GM08714 (cell line): ENCODE results near the gene LPCAT3.
"Not testable (repeated sequence)": the region's sequence is repeated elsewhere in the genome, so short reads cannot be mapped to it uniquely, and the experiment has no call there.

Experiments used
- H3K4me3 ChIP-seq: fragments of 200-500 bp; sonication (Bioruptor generic); 2 replicates; pipeline ENCODE4 v1.5.1; 2014; ENCODE audit warnings: mild to moderate bottlenecking, low read length, inconsistent platforms
- ZNF274 ChIP-seq: IDR thresholded peaks from 2 replicates; pipeline ENCODE4 v1.6.1; 2012; ENCODE audit warnings: mild to moderate bottlenecking, low read depth, low read length

The LPCAT3 gene

DNA sequence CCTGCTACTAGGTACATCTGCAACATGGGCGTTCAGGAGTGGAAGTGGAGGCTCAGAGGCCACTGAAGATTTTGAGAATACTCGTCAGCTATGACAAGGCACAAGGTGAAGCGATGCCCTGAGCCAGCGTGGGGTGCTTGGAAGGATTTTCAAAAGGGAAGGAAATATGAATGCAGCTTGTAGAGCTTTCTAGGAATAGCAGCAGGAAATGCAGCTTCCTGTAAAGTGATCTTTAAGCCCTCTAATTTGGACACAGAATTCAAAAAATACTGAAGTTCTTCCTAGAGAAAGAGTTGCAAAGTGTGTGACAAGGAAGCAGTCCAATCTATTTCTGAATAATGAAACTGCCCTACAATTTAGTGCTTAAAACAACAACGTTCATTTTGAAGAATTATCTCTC, 29.0 kb upstream of the LPCAT3 start:
- TF ChIP-seq ZNF274 = no peak
- H3K4me3 ChIP-seq = no peak overlapping the region

DNA sequence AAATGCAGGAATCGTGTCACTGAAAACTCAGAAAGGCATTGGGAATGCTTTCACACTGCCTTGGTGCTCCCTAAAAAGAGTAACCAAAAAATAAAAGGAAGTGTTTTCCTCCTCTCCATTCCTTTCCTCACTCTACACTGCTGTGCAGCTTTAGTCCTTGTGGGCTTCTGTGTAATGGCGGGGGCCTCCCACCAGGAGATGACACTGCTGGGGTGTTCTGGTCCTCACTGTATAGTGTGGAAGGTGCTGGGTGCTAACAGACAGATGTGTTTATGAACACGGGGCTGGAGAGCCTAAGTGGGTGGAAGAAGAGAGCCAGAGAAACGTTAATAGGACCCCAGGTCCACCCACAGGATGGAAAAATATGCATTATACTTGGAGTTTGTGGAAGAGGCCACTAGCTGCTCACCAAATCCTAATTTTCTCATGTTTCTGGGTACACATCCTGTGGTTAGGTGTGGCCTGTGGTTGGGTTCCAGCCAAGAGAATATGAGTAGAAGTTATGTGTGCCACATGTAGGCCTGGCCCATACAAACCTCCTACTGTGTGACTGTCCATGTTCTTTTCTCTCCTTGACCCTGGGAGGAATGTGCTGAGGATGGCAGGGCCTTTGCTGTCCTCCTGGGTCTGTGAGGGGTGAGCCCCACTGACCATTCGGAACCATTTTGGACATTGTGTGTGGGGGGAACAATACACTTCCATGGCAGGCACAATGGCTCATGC, 28.3 kb upstream of the LPCAT3 start:
- no peak overlapping the region for H3K4me3 ChIP-seq
- no peak for TF ChIP-seq ZNF274

DNA sequence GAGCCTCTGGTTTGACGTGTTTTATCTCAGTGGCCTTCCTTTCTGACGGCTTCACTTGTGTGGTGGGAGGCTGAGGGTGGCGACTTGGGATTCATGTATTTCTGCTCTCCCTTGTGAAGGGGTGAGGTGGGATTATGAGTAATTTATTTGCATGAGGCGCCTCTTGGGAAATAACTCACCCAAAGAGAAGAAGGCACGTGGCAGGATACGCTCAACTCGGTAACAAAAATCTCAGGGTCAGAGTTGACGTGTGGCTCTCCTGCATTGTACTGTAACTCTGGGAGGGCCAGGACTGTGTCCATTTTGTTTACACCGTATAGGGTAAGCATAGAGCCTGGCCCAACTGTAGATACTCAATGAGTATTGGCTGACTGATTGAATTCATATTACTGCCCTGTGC, 27.6 kb upstream of the LPCAT3 start:
- TF ChIP-seq ZNF274 = no peak
- no peak overlapping the region for H3K4me3 ChIP-seq

DNA sequence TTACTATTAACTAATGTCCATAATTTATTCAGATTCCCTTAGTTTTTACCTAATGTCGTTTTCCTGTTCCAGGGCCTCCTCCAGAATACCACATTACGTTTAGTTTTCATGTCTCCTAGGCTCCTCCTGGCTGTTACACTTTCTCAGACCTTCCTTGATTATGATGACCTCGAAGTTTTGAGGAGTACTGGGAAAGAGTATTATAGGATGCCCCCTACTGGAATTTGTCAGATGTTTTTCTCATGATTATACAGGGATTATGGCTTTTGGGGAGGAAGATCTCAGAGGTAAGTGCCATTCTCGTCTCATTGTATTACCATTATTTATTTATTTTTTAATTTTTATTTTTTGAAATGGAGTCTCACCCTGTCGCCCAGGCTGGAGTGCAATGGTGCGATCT, 24.6 kb upstream of the LPCAT3 start:
- H3K4me3 ChIP-seq = no peak overlapping the region
- no peak for TF ChIP-seq ZNF274

DNA sequence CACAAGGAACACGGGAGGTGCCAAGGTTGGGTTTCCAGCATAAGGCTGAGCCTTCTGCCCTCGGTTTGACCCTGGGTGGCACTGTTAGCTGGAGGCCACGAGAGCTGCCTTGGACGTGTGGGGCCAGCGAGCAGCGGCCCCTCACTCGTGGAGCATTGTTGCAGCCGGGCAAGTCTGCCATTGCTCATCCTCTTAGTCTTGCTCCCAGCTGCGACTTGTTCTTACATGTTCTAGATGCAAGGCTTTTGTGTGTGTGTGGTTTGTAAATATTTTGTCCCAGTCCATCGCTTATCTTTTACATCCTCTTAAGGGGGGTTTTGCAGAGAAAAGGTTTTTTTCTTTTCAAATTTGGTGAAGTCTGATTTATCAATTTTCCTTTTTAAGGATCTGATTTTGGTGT, 21.1 kb upstream of the LPCAT3 start:
- H3K4me3 ChIP-seq = no peak overlapping the region
- no peak for TF ChIP-seq ZNF274

DNA sequence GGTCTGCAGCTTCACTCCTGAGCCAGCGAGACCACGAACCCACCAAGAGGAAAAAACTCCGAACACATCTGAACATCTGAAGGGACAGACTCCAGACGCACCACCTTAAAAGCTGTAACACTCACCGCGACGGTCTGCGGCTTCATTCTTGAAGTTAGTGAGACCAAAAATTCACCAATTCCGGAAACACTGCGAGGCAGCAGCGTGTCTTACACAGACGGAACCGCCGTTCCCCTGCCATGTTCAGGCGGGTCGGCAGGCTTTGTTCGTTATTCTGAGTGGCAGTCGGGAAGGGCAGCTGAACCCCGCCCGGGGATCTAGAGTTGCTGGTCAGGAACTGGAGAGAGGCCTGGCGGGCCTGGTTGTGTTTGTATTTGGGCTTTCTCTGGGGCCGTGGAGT, 20.3 kb upstream of the LPCAT3 start:
- no peak for TF ChIP-seq ZNF274
- H3K4me3 ChIP-seq = no peak overlapping the region

DNA sequence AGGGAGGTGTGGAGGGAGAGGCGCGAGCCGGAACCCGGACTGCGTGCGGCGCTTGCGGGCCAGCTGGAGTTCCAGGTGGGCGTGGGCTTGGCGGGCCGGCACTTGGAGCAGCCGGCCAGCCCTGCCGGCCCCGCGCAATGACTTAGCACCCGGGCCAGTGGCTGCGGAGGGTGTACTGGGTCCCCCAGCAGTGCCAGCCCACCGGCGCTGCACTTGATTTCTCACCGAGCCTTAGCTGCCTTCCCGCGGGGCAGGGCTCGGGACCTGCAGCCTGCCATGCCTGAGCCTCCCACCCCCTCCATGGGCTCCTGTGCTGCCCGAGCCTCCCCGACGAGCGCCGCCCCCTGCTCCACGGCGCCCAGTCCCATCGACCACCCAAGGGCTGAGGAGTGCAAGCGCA, 19.1 kb upstream of the LPCAT3 start:
- not testable (repeated sequence) for H3K4me3 ChIP-seq

DNA sequence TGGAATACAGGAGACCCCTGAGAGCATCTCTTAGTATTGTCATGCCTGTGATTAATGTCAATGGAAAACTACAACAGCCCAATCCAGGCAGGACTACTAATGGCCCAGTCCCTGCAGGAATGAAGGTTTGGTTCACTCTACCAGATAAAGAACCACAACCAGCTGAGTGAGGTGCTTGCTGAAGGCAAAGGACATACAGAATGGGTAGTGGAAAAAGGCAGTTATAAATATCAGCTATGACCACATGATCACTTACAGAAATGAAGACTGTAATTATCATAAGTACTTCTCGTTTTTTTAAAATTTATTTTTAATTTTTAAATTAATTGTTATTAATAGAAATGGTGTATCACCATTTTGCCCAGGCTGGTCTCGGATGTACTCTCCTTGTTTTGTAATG, 17.2 kb upstream of the LPCAT3 start:
- H3K4me3 ChIP-seq = no peak overlapping the region
- no peak for TF ChIP-seq ZNF274

DNA sequence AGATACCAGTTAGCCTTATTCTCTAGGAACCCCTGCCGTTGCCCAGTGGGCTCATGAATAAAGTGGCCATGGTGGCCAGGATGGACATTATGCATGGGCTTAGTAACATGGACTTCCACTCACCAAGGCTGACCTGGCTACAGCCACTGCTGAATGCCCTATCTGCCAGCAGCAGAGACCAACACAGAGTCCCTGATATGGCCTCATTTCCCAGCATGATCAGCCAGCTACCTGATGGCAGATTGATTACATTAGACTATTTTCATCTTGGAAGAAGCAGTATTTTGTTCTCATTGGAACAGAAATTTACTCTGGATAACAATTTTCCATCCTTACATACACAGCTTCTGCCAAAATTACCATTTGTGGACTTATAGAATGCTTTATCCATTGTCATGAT, 16.2 kb upstream of the LPCAT3 start:
- TF ChIP-seq ZNF274 = no peak
- H3K4me3 ChIP-seq = no peak overlapping the region

DNA sequence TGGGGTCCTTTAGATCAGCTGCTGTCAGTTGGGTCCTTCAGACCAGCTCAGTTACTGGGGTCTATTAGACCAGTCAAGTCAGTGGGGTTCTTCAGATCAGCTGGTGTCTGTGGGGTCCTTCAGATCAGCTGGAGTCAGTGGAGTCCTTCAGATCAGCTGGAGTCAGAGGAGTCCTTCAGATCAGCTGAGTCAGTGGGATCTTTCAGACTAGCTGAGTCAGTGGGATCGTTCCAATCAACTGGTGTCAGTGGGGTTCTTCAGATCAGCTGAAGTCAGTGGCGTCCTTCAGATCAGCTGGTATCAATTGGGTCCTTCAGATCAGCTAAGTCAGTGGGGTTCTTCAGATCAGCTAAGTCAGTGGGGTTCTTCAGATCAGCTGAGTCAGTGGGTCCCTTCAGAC, 14.7 kb upstream of the LPCAT3 start:
- H3K4me3 ChIP-seq = no peak overlapping the region
- TF ChIP-seq ZNF274 = no peak

DNA sequence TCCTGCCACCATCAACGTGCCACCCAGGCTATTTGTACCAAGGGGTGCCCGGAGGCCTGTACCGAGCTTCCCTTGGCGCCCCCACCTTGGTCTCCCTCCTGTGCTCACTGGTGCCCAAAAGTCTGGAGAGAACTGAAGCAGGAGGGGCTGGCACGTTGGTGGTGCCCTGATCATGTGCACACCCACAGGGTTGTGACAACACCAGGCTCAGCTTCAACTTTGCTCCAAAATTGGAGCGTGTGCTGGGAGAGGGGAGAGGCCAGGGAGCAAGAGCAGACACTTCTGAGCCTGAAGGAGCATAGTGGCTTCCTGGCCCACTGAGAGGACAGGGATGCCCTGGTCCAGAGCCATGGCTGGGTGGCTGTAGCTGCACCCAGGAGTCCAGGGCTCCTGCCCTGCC, 13.0 kb upstream of the LPCAT3 start:
- TF ChIP-seq ZNF274 = no peak
- H3K4me3 ChIP-seq = no peak overlapping the region

DNA sequence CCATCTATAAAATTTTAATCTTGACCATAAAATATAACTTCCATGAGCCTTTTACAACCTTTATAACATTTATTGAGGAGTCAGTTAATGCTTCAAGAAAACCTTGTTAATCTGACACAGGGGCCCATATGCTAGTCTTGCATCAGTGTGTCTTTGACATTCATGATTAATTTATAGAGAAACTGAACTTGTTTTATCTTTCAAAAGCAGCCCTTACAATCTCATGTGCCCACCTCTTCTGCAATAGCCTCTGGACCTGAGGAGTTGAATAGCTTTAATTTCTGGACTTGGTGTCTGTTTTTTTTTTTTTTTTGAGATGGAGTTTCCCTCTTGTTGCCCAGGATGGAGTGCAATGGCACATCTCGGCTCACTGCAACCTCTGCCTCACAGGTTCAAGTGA, 8.6 kb upstream of the LPCAT3 start:
- H3K4me3 ChIP-seq = no peak overlapping the region
- TF ChIP-seq ZNF274 = no peak

DNA sequence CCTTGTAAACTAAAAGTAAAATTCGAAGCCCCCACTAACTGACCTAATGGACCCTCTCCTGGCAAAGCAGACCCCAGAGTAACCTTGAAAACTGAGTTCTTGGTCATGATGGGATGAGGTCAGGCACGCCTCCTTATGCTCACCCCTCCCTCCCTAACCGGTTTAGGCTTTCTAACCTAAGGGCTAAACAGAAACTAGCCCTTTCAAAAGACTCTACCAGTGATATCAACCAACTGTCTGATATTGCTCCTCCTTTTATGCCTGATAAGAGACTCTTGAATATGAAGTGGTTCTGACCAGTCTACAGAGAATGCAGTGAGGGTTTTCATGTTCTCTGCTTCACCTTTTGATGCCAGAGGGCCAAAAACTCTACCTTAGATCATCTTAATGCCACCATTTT, 4.8 kb upstream of the LPCAT3 start:
- no peak for TF ChIP-seq ZNF274
- H3K4me3 ChIP-seq = no peak overlapping the region

DNA sequence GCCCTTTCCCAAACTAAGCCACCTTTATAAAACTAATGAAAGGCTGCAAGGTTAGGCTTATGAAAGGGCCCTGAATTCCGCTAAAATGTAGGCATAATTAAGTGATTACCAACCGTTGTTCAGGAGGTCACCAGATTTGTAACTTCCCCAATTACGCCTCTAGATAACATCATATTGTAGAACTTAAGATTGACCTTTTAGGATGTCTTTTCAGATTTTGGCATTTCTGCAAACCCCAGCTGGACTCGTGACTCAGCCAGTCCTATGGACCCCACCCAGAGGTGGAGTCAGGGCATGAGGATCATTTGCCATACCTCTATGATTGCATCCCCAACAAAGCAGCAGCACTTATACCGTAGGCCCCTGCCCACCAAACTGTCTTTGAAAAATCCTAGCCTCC, 3.7 kb upstream of the LPCAT3 start:
- no peak for TF ChIP-seq ZNF274
- H3K4me3 ChIP-seq = no peak overlapping the region

DNA sequence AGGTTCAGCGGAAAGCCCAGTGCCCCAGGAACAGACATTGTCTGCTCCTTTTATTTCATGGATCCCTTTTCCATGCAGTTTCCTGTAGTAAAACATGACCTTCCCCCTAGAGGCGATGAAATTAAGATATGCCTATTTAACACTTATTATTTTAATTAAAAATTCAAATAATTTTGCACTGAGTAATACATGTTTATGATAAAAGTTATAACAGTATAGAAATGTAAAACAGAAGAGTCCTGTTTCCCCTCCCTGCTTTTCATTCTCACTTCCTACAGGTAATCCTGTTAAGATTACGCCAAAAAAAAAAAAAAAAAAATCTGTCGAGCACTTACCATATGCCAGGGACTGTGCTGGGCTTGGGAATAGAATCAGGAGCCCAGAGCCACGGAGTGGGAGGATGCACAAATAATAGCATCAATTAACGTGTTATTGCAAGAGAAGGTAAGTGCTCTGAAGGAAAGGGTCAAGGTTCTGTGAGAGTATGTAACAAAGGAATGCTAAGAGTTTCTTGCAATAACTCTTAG, 830 bp upstream of the LPCAT3 start:
- no peak for TF ChIP-seq ZNF274
- H3K4me3 ChIP-seq = peak overlapping the region; percentile 93

DNA sequence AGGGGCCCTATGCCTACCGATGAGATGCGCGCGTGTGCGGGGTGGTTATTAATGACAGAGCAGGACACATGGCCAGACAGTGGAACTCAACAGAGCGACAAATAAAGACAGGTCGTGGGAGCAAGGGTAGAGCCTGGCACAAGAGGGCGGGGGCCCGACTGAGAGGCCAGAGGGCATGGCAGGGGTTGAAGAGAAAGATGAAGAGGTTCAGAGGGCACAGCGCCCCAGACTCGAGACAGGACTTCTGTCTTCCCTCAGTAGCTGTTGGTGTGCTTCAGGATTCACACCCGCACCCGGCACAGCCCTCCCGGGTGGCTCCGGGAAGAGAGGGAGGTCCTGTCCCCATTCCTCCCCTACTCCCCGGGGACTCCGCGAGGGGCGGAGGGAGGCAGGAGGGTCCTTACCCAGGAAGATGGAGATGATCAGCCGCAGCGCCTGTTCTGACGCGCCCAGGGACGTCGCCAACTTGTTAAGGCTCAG, 366 bp downstream of the LPCAT3 start:
- TF ChIP-seq ZNF274 = no peak
- H3K4me3 ChIP-seq = peak overlapping the region; percentile 93
